Ovary (tissue), 3 donors: Measurements from ENCODE around the gene KLHDC7A.

Experiments used
- CTCF ChIP-seq, 3 donors: fragments of 450-650 bp in 2 of 3; fragments of 200-600 bp in 1 of 3; IDR thresholded peaks; one replicate each; pipeline versions ENCODE4 v1.5.1 to v1.8.0; 2016 to 2022; ENCODE audit warnings: antibody characterized with exemption in 3 of 3, mild to moderate bottlenecking in 1 of 3
- POLR2A ChIP-seq: fragments of 450-650 bp; IDR thresholded peaks from one replicate; pipeline ENCODE4 v1.6.1; 2017; ENCODE audit warnings: antibody characterized with exemption, mild to moderate bottlenecking, moderate library complexity
- donor health status: DM: no; HTN: no; CAD: no.

- no peak for TF ChIP-seq CTCF (IDR thresholded peaks at IDR 0.05)
- TF ChIP-seq POLR2A = no peak
These were observed 40.1 kb upstream of the KLHDC7A start for GRCh38 chr1:18440385-18441226.
